Loucy (cell line): ENCODE measurements around the gene AHR.

Source experiments
- CTCF ChIP-seq: fragments of 200-600 bp; sonication (generic); conservative IDR thresholded peaks from 2 replicates; pipeline ENCODE4 v1.5.1; 2014; ENCODE audit warnings: mild to moderate bottlenecking, antibody characterized with exemption, low read length
- EZH2phosphoT487 ChIP-seq: fragments of 200-600 bp; IDR thresholded peaks from 2 replicates; pipeline ENCODE4 v1.6.1; 2018; ENCODE audit warnings: antibody characterized with exemption, mild to moderate bottlenecking, moderate library complexity, borderline replicate concordance

GRCh38 chr7:17325364-17325763 lies 26.9 kb downstream of the AHR start:
- TF ChIP-seq CTCF = no peak
- no peak for TF ChIP-seq EZH2phosphoT487
